GM18873 (cell line): ENCODE data around the gene ARHGEF39.
A peak's percentile ranks its signal among the peaks of the same experiment; 100 is the strongest.

ENCODE experiments used
- ATAC-seq: cut with Tn5 transposase; IDR thresholded peaks from one replicate; pipeline ENCODE4 v1.9.1; 2021; ENCODE audit warnings: mild to moderate bottlenecking, moderate library complexity, moderate number of reproducible peaks; ENCODE audit not compliant: unreplicated experiment, low FRiP score

The ARHGEF39 gene

DNA sequence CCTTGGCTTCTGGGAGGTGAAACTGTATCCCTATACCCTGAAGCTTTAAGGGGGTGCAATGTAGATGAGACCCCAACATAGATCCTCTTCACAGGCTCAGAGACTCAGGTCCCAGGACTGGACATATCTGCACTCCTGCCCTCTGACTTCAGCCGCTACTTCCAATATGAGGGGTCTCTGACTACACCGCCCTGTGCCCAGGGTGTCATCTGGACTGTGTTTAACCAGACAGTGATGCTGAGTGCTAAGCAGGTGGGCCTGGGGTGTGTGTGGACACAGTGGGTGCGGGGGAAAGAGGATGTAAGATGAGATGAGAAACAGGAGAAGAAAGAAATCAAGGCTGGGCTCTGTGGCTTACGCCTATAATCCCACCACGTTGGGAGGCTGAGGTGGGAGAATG lies 14.1 kb upstream of the ARHGEF39 start:
- no peak for ATAC-seq

DNA sequence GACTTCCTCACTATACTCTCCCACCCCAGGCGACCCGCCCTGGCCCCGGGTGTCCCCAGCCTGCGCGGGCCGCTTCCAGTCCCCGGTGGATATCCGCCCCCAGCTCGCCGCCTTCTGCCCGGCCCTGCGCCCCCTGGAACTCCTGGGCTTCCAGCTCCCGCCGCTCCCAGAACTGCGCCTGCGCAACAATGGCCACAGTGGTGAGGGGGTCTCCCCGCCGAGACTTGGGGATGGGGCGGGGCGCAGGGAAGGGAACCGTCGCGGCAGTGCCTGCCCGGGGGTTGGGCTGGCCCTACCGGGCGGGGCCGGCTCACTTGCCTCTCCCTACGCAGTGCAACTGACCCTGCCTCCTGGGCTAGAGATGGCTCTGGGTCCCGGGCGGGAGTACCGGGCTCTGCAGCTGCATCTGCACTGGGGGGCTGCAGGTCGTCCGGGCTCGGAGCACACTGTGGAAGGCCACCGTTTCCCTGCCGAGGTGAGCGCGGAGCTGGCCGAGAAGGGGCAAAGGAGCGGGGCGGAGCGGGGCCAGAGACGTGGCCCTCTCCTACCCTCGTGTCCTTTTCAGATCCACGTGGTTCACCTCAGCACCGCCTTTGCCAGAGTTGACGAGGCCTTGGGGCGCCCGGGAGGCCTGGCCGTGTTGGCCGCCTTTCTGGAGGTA lies 10.9 kb upstream of the ARHGEF39 start:
- ATAC-seq, result no peak

DNA sequence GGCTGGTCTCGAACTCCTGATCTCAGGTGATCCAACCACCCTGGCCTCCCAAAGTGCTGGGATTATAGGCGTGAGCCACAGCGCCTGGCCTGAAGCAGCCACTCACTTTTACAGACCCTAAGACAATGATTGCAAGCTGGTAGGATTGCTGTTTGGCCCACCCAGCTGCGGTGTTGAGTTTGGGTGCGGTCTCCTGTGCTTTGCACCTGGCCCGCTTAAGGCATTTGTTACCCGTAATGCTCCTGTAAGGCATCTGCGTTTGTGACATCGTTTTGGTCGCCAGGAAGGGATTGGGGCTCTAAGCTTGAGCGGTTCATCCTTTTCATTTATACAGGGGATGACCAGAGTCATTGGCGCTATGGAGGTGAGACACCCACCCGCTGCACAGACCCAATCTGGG lies 10.2 kb upstream of the ARHGEF39 start:
- no peak for ATAC-seq

DNA sequence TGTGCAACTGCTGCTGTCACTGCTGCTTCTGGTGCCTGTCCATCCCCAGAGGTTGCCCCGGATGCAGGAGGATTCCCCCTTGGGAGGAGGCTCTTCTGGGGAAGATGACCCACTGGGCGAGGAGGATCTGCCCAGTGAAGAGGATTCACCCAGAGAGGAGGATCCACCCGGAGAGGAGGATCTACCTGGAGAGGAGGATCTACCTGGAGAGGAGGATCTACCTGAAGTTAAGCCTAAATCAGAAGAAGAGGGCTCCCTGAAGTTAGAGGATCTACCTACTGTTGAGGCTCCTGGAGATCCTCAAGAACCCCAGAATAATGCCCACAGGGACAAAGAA lies 9.0 kb upstream of the ARHGEF39 start:
- no peak for ATAC-seq

DNA sequence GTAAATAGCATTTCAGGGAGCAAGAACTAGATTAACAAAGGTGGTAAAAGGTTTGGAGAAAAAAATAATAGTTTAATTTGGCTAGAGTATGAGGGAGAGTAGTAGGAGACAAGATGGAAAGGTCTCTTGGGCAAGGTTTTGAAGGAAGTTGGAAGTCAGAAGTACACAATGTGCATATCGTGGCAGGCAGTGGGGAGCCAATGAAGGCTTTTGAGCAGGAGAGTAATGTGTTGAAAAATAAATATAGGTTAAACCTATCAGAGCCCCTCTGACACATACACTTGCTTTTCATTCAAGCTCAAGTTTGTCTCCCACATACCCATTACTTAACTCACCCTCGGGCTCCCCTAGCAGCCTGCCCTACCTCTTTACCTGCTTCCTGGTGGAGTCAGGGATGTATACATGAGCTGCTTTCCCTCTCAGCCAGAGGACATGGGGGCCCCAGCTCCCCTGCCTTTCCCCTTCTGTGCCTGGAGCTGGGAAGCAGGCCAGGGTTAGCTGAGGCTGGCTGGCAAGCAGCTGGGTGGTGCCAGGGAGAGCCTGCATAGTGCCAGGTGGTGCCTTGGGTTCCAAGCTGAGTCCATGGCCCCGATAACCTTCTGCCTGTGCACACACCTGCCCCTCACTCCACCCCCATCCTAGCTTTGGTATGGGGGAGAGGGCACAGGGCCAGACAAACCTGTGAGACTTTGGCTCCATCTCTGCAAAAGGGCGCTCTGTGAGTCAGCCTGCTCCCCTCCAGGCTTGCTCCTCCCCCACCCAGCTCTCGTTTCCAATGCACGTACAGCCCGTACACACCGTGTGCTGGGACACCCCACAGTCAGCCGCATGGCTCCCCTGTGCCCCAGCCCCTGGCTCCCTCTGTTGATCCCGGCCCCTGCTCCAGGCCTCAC lies 8.4 kb upstream of the ARHGEF39 start, which contains the start of gene CA9:
TSS of gene CA9 (plus strand) at position 797 of the 893 bp plus-strand sequence. CDS start at position 829, 32 bp downstream.
- no peak for ATAC-seq

GRCh38 chr9:35669331-35670145 lies 4.5 kb upstream of the ARHGEF39 start:
- ATAC-seq, result no peak

DNA sequence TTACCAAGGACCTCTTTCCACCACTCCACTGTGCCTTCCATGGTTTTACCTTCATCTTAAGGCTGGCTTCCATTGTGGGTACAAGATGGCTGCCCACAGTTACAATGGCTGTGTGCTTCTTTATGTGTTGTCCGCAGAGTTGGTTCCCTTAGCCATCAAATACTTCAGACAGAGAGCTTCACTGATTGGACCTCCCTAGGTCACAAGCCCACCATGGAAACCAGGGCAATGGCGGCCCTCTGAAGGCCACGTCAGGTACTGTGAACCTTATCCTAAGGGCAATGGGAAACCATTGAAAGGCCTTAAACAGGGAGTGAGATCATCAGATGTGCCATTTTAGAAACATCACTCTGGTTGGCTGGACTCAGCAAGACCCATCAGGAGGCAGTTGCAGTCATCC lies 2.9 kb upstream of the ARHGEF39 start:
- no peak for ATAC-seq

GRCh38 chr9:35666549-35666948 lies 1.6 kb upstream of the ARHGEF39 start:
- ATAC-seq, result no peak

GRCh38 chr9:35666045-35666444 lies 1.1 kb upstream of the ARHGEF39 start:
- ATAC-seq, result no peak

DNA sequence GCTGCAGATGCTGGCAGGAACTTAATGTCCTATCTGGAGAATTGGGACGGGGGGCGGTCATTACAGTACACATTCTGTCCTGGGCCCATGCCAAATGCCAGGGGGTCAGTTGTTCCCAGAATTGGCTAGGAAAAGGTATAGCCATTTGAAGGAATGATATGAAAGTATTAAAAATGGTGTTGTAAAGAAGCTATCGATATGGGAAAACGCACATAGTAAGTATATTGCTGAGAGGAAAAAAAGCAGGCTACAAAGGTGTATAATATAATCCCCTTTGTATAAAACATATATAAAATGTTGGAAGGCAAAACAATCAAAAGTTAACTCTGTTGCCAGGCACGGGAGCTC lies 450 bp upstream of the ARHGEF39 start:
- ATAC-seq, result no peak

DNA sequence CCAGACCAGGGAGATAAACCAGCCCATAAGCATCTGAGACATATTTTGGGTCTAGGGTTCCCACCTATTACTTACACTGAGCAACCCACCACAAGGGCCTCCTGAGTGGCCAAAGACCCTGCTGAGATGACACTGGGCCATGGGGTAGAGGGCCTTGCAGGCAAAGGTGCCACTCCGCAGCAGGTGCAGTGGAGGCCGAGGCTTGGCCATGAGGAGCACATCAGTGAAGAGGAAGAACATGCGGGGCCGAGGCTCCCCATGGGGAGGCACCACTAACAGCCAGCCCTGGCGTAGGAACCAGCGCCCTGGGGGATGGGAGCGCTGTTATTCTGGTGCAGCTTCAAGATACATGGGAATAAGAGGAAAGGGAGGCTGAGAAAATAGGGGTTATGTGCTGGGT lies 2.6 kb downstream of the ARHGEF39 start:
- no peak for ATAC-seq

- ATAC-seq, result no peak
Measured at GRCh38 chr9:35661756-35662350, 3.1 kb downstream of the ARHGEF39 start.

DNA sequence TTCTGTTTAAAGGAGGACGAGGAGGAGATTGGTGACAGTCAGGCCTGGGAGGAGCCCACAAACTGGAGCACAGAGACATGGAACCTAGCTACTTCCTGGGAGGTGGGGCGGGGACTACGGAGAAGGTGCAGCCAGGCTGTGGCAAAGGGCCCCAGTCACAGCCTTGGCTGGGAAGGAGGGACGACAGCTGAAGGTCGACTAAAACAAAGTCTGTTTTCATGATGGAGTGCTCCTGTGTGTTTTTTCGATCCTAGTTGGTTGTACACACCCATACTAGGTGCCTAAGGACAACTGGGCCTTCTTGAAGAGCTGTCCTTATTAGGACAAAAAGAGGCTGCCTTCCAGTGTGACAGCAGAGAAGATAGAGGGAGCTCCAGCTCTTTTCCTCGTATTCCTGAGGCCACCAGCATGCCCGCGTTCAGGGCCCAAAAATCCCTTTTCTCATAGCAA lies 4.0 kb downstream of the ARHGEF39 start:
- ATAC-seq, result no peak

DNA sequence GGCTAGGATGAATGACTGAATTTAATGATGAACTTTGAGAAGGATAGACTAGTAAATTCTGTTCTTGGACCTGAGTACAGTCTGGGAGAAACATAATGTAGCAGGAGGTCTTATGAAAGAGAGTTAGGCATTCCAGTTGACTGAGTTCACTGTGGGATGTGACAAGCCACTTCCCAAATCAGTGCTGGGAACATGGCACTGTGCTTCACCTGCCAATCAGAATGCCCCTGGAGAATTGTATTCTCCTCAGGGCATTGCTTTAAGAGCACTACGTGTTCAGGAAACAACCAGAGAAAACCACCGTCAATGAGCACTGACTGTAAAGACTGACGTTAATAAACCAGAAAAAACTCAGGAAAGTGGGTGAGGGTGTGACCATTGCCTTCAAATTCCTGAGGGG lies 5.7 kb downstream of the ARHGEF39 start:
- no peak for ATAC-seq

- ATAC-seq, result no peak
Measured at GRCh38 chr9:35658968-35659220, 6.1 kb downstream of the ARHGEF39 start.

GRCh38 chr9:35658137-35658967 lies 6.6 kb downstream of the ARHGEF39 start, which contains the start of gene CCDC107:
Gene CCDC107 (plus strand): TSS chr9:35658292. CDS start chr9:35658380, 88 bp downstream.
- peak; percentile 41 for ATAC-seq

- ATAC-seq, result peak; percentile 78
Measured at GRCh38 chr9:35657546-35658136, 7.4 kb downstream of the ARHGEF39 start, which contains the start of gene RMRP. Gene RMRP (minus strand): TSS chr9:35658019.

DNA sequence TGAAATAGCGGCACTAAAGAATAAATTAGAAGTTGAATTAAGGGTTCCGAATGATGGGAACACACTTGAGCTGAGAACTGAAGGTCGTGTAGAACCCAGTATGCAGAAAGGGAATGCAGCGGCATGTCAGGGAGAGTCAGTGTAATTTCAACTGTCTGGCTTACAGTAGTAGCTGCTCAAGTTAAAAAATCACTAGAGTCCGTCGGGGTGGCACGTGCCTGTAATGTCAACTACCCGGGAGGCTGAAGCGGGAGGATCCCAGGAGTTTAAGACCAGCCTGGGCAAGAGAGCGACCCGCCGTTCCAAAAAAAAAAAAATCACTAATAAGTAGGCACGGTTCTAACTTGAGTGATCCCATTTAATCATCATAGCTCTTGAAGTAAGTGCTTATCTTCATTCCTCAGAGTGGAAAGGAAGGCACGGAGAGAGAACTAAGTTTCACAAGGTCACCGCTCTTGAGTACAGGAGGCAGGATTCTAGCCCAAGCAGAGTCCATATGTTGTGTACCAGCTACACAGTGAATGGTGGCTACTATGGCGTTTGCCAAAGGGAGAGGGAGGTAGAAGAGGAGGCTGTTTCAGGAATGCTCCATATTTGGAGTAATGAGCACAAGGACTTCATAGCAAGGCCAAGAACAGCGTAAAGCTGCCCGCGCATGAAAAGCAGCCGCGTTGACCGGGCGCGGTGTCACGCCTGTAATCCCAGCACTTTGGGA lies 8.0 kb downstream of the ARHGEF39 start:
- ATAC-seq, result no peak

DNA sequence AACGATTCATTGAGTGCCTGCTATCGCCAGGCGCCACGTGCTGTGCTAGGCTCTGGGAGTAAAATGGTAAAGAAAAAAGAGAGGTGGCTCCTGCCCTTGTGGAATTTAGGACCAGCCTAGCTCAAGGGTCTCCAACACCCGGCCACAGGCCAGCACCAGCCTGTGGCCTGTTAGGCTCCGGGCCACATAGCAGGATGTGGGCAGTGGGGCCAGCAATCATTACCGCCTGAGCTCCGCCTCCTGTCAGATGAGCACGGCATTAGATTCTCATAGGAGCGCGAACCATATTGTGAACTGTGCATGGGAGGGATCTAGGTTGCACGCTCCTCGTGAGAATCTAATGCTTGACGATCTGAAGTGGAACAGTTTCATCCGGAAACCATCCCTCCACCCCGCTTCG lies 8.6 kb downstream of the ARHGEF39 start:
- ATAC-seq, result no peak
